HEK293T (cell line): ENCODE measurements around the gene CDC42BPG.

Experiments
- CTCF ChIA-PET: fragments of 350-600 bp; formaldehyde crosslinking; extraction: SDS; loops from one replicate; lab custom pipeline; 2021; ENCODE audit warnings: antibody characterized with exemption, inconsistent platforms; lab: Yijun Ruan, JAX
- POLR2A ChIA-PET: fragments of 350-600 bp; formaldehyde crosslinking; extraction: SDS; loops from one replicate; lab custom pipeline; 2020; ENCODE audit warnings: antibody characterized with exemption, inconsistent platforms; lab: Yijun Ruan, JAX
- DNase-seq: peaks from one replicate; pipeline ENCODE4 v3.0.0; 2012; ENCODE audit warnings: mixed read lengths; ENCODE audit errors: extremely low spot score
- ARNT ChIP-seq: fragments of 450-650 bp; IDR thresholded peaks from 2 replicates; pipeline ENCODE4 v1.6.1; 2017; ENCODE audit warnings: mild to moderate bottlenecking
- BHLHE40 ChIP-seq: fragments of 450-650 bp; IDR thresholded peaks from 2 replicates; pipeline ENCODE4 v1.6.1; 2016; ENCODE audit warnings: mild to moderate bottlenecking, moderate library complexity, borderline replicate concordance
- CTBP1 ChIP-seq: fragments of 450-650 bp; IDR thresholded peaks from 2 replicates; pipeline ENCODE4 v1.6.1; 2016; ENCODE audit warnings: borderline replicate concordance
- ELF4 ChIP-seq: fragments of 450-650 bp; IDR thresholded peaks from 2 replicates; pipeline ENCODE4 v1.6.1; 2017; ENCODE audit warnings: antibody characterized with exemption
- FOXA1 ChIP-seq: fragments of 450-650 bp; IDR thresholded peaks from 2 replicates; pipeline ENCODE4 v1.6.1; 2016; ENCODE audit warnings: mild to moderate bottlenecking
- FOXK2 ChIP-seq: fragments of 450-650 bp; IDR thresholded peaks from 2 replicates; pipeline ENCODE4 v1.6.1; 2016; ENCODE audit warnings: mild to moderate bottlenecking
- FOXM1 ChIP-seq: fragments of 450-650 bp; IDR thresholded peaks from 2 replicates; pipeline ENCODE4 v1.6.1; 2017; ENCODE audit warnings: mild to moderate bottlenecking, borderline replicate concordance
- HDGF ChIP-seq: fragments of 450-650 bp; IDR thresholded peaks from 2 replicates; pipeline ENCODE4 v1.6.1; 2017; ENCODE audit warnings: antibody characterized with exemption, borderline replicate concordance
- L3MBTL2 ChIP-seq: fragments of 450-650 bp; conservative IDR thresholded peaks from 2 replicates; pipeline ENCODE4 v1.6.1; 2016; ENCODE audit warnings: mild to moderate bottlenecking
- LEF1 ChIP-seq: fragments of 450-650 bp; IDR thresholded peaks from 2 replicates; pipeline ENCODE4 v1.6.1; 2017; ENCODE audit warnings: mild to moderate bottlenecking, borderline replicate concordance
- NFRKB ChIP-seq: fragments of 450-650 bp; IDR thresholded peaks from 2 replicates; pipeline ENCODE4 v1.6.1; 2016; ENCODE audit warnings: mild to moderate bottlenecking, moderate library complexity
- PKNOX1 ChIP-seq: fragments of 450-650 bp; IDR thresholded peaks from 2 replicates; pipeline ENCODE4 v1.6.1; 2016
- SP1 ChIP-seq: fragments of 450-650 bp; IDR thresholded peaks from 2 replicates; pipeline ENCODE4 v1.6.1; 2017
- SUZ12 ChIP-seq: fragments of 450-650 bp; IDR thresholded peaks from 2 replicates; pipeline ENCODE4 v1.6.1; 2016; ENCODE audit warnings: mild to moderate bottlenecking
- TARDBP ChIP-seq: fragments of 450-650 bp; IDR thresholded peaks from 2 replicates; pipeline ENCODE4 v1.6.1; 2016
- ZNF384 ChIP-seq: fragments of 450-650 bp; IDR thresholded peaks from 2 replicates; pipeline ENCODE4 v1.6.1; 2016

CDC42BPG gene

GRCh38 chr11:64854157-64854533 lies 9.7 kb upstream of the CDC42BPG start:
- ChIA-PET CTCF (interaction anchor here (0.6 to 1.7 kb wide), 2 partner anchors 15 to 32 kb away, joined by 3 to 4 read pairs; no protein-coding TSS in a partner anchor), POLR2A (no interaction called here)
- TF ChIP-seq FOXA1 (no peak), ZNF384 (no peak), HDGF (no peak), FOXM1 (no peak), FOXK2 (no peak), NFRKB (no peak), CTBP1 (no peak), L3MBTL2 (no peak), BHLHE40 (no peak)
- no peak for DNase-seq

GRCh38 chr11:64853709-64854108 lies 9.3 kb upstream of the CDC42BPG start:
- TF ChIP-seq PKNOX1 (no peak), FOXA1 (no peak), CTBP1 (no peak), ZNF384 (no peak), L3MBTL2 (no peak)
- ChIA-PET CTCF (interaction anchor here (0.6 kb wide), 2 partner anchors 88 to 110 kb away, joined by 3 read pairs; no protein-coding TSS in a partner anchor), POLR2A (no interaction called here)
- DNase-seq = no peak

- ChIA-PET CTCF (interaction anchor here (0.6 kb wide), 2 partner anchors 87 to 198 kb away, joined by 3 read pairs; no protein-coding TSS in a partner anchor), POLR2A (interaction anchor here (0.5 kb wide), 1 partner anchor 9 kb away, joined by 3 read pairs; no protein-coding TSS in a partner anchor)
- no peak for TF ChIP-seq FOXM1
- no peak for TF ChIP-seq BHLHE40
- TF ChIP-seq ZNF384 = no peak
- TF ChIP-seq NFRKB = no peak
- TF ChIP-seq CTBP1 = no peak
- TF ChIP-seq FOXA1 = no peak
- no peak for TF ChIP-seq ARNT
- no peak for TF ChIP-seq LEF1
- no peak for TF ChIP-seq TARDBP
- TF ChIP-seq HDGF = no peak
- TF ChIP-seq ELF4 = no peak
- no peak for TF ChIP-seq SUZ12
- no peak for DNase-seq
Measured at GRCh38 chr11:64852804-64853509, 8.5 kb upstream of the CDC42BPG start.

GRCh38 chr11:64851831-64852351 lies 7.4 kb upstream of the CDC42BPG start:
- CTCF ChIA-PET = interaction anchor here (1.2 kb wide), 1 partner anchor 8 kb away, joined by 3 read pairs; no protein-coding TSS in a partner anchor
- POLR2A ChIA-PET = no interaction called here
- TF ChIP-seq HDGF = no peak
- TF ChIP-seq ARNT = no peak
- TF ChIP-seq ELF4 = no peak
- no peak for TF ChIP-seq SUZ12
- no peak for TF ChIP-seq SP1
- no peak for TF ChIP-seq TARDBP
- no peak for TF ChIP-seq CTBP1
- no peak for TF ChIP-seq ZNF384
- TF ChIP-seq L3MBTL2 = no peak
- no peak for TF ChIP-seq FOXA1
- no peak for TF ChIP-seq NFRKB
- TF ChIP-seq FOXK2 = no peak
- DNase-seq = no peak

- POLR2A ChIA-PET = no interaction called here
- TF ChIP-seq L3MBTL2 = no peak
- TF ChIP-seq ZNF384 = no peak
- TF ChIP-seq FOXM1 = no peak
- no peak for TF ChIP-seq ELF4
- no peak for TF ChIP-seq LEF1
- TF ChIP-seq FOXA1 = no peak
- no peak for TF ChIP-seq HDGF
- TF ChIP-seq FOXK2 = no peak
- DNase-seq = no peak
- CTCF ChIA-PET = interaction anchor here (0.5 to 1.2 kb wide), 3 partner anchors 9 to 249 kb away, joined by 3 to 4 read pairs (median 3); no protein-coding TSS in a partner anchor
Measured at GRCh38 chr11:64850979-64851567, 6.6 kb upstream of the CDC42BPG start.

- TF ChIP-seq FOXM1 = no peak
- no peak for TF ChIP-seq HDGF
- no peak for TF ChIP-seq FOXK2
- no peak for TF ChIP-seq TARDBP
- TF ChIP-seq BHLHE40 = no peak
- no peak for TF ChIP-seq ELF4
- no peak for TF ChIP-seq PKNOX1
- ChIA-PET POLR2A (interaction anchor here (1.5 to 2.8 kb wide), 2 partner anchors 38 to 268 kb away, joined by 3 to 13 read pairs; partner anchors contain the start of gene ZNHIT2), CTCF (interaction anchor here (0.5 to 2.9 kb wide), 9 partner anchors 20 to 163 kb away, joined by 3 to 13 read pairs (median 3); partner anchors contain the start of gene EHD1)
- no peak for DNase-seq
Measured at GRCh38 chr11:64849598-64850356, 5.3 kb upstream of the CDC42BPG start.
